NOMO-1 treated with DMSO at 0.1 percent for 48 hours (cell line): ENCODE measurements around the gene ADCY9.
"Not testable (repeated sequence)": the region's sequence is repeated elsewhere in the genome, so short reads cannot be mapped to it uniquely, and the experiment has no call there.

Source experiments
- DNase-seq: peaks from one replicate; lab custom pipeline; 2025; ENCODE audit not compliant: unreplicated experiment; lab: John Stamatoyannopoulos, UW

The ADCY9 gene

GRCh38 chr16:3954411-3954921, 161.8 kb downstream of the ADCY9 start:
- DNase-seq, result no peak

GRCh38 chr16:3953728-3954410, 162.4 kb downstream of the ADCY9 start:
- no peak for DNase-seq

GRCh38 chr16:3952737-3953131, 163.5 kb downstream of the ADCY9 start:
- no peak for DNase-seq

GRCh38 chr16:3951861-3952736, 164.1 kb downstream of the ADCY9 start:
- DNase-seq, result no peak

- DNase-seq, result not testable (repeated sequence)
These were observed 164.9 kb downstream of the ADCY9 start for GRCh38 chr16:3951380-3951779.

GRCh38 chr16:3950343-3951193, 165.7 kb downstream of the ADCY9 start:
- DNase-seq, result no peak

- DNase-seq, result no peak
These were observed 166.3 kb downstream of the ADCY9 start for GRCh38 chr16:3949946-3950342.

- DNase-seq, result no peak
These were observed 167.0 kb downstream of the ADCY9 start for GRCh38 chr16:3949287-3949686.

GRCh38 chr16:3948378-3948995, 167.8 kb downstream of the ADCY9 start:
- no peak for DNase-seq

DNA sequence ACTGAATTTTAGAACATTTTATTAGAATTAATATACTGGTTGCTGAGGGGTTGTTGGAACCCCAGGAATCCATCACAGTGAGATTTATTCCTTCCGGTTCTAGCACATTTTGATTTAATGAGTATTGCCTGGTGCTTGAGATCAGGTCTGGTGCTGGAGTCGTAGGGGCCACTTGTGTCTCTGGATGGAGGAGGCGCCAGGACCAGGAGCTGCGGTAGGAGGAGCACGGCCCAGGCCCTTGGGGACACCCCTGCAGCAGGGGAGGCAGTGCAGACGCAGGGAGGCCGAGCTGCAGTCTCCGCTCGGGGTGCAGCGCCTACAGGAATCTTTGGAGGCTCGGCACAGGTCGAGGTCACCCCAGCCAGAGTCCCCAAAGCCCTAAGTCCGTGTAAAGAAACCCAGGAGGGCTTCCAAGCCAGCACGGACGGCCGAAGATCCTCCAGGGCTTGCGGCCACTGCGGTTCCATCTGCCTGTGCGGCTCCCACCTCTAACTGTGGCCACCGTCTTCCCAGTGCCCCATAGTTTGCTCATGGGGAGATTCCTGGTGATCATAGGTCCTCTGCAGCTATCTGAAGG, 169.6 kb downstream of the ADCY9 start:
- DNase-seq, result no peak

DNA sequence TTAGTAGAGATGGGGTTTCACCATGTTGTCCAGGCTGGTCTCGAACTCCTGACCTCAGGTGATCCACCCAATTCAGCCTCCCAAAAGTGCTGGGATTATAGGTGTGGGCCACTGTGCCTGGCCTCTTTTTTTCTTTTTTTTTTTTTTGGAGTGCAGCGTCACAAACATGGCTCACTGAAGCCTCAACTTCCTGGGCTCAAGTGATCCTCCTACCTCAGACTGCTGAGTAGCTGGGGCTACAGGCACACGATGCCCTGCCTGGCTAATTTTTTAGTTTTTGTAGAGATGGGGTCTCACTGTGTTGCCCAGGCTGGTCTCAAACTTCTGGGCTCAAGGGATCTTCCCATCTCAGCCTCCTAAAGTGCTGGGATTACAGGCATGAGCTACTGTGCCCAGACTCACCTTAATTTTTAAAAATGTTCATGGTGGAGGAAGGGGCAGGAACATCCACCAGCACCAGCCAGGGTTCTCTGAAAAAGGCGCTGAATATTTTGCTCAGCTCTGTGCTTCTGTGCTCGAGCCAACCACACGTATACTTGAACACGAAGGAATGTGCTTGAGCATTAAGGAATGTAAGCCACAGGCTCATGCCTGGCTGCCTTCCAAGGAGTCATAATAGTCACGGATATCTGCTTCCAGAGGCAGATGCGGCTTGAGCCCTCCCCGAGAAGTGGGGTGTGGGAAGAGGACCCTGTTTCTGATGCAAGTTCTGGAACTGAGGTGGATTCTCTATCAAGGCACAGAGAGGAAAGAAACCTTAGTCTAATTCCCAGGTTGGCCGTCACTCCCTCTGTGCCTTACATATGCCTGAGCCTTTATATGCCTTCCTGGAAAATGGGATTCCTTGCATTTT, 170.3 kb downstream of the ADCY9 start:
- DNase-seq, result no peak

- DNase-seq, result not testable (repeated sequence)
These were observed 171.8 kb downstream of the ADCY9 start for GRCh38 chr16:3944457-3944856.

DNA sequence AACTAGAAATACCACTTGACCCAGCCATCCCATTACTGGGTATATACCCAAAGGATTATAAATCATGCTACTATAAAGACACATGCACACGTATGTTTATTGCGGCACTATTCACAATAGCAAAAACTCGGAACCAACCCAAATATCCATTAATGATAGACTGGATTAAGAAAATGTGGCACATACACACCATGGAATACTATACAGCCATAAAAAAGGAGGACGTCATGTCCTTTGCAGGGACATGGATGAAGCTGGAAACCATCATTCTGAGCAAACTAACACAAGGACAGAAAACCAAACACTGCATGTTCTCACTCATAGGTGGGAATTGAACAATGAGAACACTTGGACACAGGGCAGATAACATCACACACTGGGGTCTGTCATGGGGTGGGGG, 174.1 kb downstream of the ADCY9 start:
- DNase-seq, result not testable (repeated sequence)

DNA sequence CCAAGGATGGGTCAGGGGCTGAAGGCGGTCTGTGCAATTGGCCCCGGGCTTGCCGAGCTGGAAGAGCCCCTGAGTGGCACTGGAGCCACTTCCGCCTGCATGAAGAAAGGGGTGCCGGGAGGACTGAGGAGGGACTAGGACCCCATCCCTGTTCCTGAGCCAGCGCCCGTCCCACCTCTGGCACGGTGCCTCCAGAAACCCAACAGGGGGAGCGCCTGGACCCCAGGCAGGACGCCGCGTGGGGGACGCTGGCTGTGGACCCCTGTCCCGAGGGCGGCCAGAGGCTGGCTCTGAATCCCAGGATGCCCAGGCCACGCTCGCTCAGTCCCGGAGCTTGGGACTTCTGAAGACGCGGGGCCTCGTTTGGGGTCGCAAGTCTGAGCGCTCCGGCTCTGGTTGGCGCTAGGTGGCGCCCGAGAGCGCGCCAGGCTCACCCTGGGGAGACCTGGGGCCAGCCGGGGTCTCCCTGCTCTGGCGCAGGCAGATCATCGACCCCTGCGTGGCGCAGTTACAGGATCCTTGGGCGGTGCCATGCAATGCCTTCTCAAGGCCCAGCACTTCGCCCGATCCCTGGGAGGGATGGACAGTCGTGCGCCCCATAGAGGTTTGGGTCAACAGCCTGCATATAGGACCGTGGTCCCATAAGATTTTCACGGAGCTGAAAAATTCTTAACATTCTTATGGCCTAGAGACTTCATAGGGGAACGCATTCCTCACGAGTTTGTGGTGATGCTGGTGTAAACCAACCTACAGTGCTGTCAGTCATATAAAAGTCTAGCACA, 177.2 kb downstream of the ADCY9 start:
- DNase-seq, result peak; percentile 35

GRCh38 chr16:3938471-3938842, 177.8 kb downstream of the ADCY9 start:
- no peak for DNase-seq

DNA sequence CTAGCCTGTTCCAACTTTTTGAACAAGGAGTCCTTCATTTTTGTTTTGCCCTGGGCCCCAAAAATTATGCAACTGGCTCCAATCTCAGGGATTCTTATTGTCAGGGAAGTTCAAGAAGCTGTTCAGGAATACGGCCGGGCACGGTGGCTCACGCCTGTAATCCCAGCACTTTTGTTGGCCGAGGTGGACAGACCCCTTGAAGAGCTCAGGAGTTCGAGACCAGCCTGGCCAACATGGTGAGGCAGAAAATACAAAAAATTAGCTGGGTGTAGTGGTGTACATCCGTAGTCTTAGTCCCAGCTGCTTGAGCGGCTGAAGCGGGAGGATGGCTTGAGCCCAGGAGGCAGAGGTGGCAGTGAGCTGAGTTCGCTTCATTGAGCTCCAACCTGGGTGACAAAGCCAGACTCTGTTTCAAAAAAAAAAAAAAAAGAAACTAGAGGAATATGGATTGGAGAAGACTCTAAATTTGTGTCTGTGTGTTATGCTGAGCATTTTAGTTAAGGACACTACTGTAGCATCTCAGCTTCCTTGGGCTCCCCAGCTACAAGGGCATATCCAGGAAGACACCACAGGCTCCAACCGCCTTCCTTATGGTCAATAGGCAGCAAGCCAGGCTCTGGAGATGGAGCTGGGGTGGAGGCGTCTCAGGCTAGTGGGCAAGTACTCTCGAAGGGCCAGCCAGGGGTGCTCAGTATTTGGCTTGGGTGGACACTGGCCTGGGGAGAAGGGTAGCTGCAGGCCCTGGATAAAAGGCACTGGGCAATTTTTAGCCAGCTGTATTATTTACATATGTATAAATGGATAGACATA, 179.0 kb downstream of the ADCY9 start:
- no peak for DNase-seq

DNA sequence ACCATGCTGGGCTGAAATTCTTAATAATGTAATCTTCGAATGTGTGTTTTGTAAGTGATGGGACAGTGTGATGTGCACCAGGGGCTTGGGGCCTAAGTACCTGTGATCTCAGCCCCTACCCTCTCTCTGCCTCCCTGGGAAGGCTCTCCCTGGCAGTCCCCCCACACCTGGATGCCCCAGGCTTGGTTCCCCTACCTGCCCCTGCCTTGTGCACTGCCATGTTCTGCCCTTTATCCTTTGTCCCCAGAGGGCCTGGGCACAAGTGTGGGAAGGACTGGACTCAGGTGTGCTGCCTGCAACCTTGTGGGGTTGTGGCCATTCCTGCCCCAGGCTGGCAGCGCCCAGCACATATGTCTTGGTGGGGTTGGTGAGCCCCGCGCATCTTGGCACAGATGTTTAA, 180.3 kb downstream of the ADCY9 start:
- DNase-seq, result no peak
